HCT116 (cell line): ENCODE measurements around the gene ART1. TPM values are rescaled to one million over a fixed set of nuclear protein-coding genes. Genes with fewer than 3 reads are reported as not detected.

Experiments used
- ATAC-seq: fragments of 200-7000 bp; cut with Tn5 transposase; 2 replicates; pipeline ENCODE4 v1.9.1; 2020; ENCODE audit warnings: mild to moderate bottlenecking, moderate library complexity
- BruUV-seq: library from RNA; stranded (reverse); fragments of 400-500 nt; replicated peaks from 2 replicates; lab custom pipeline; 2021; lab: Mats Ljungman, UMichigan
- CTCF ChIA-PET: fragments of 300-600 bp; sonication (Branson Sonifier 250); formaldehyde crosslinking; loops from one replicate; lab custom pipeline; 2021; ENCODE audit warnings: antibody characterized with exemption; lab: Charles Lee
- POLR2A ChIA-PET: fragments of 300-600, 350-600 bp; sonication (Branson Sonifier 250); formaldehyde crosslinking; loops from one replicate; lab custom pipeline; 2021; ENCODE audit warnings: antibody characterized with exemption; lab: Charles Lee
- RAD21 ChIA-PET, 2 experiments: fragments of 300-600 bp; sonication (Branson Sonifier 250); formaldehyde crosslinking; loops; one replicate each; lab custom pipeline; 2023; ENCODE audit warnings: low total read pairs in 2 of 2; ENCODE audit not compliant: uncharacterized antibody in 2 of 2, unreplicated experiment in 2 of 2, low non-redundant PET in 1 of 2; lab: Charles Lee
- DNase-seq: peaks from one replicate; pipeline ENCODE4 v3.0.0-alpha.2; 2010; ENCODE audit warnings: low read depth, low spot score
- H2AFZ ChIP-seq: fragments of 200-600 bp; shearing (Covaris generic), sonication (generic); 2 replicates; pipeline ENCODE4 v1.6.1; 2017; ENCODE audit warnings: low read depth, mixed run types, mixed read lengths, antibody characterized with exemption, low read length; ENCODE audit not compliant: poor library complexity, severe bottlenecking
- H3K27ac ChIP-seq: 2 replicates; pipeline ENCODE4 v1.5.1; 2012; ENCODE audit warnings: low read depth, low read length
- H3K27me3 ChIP-seq: fragments of 200-600 bp; sonication (generic); 2 replicates; pipeline ENCODE4 v1.6.1; 2016; ENCODE audit warnings: mixed run types, low read length, mixed read lengths; ENCODE audit not compliant: insufficient read depth
- H3K36me3 ChIP-seq, 2 experiments: fragments of 200-500 bp in 1 of 2; fragments of 200-600 bp in 1 of 2; sonication (Bioruptor generic) in 1 of 2; sonication (generic) in 1 of 2; 2 replicates each; pipeline versions ENCODE4 v1.5.1 to v1.6.1; 2014 to 2016; ENCODE audit warnings: low read length in 2 of 2, inconsistent platforms in 1 of 2, mixed read lengths in 1 of 2, mixed run types in 1 of 2; ENCODE audit not compliant: insufficient read depth in 2 of 2, control insufficient read depth in 1 of 2
- H3K4me1 ChIP-seq, 2 experiments: fragments of 200-600 bp in 1 of 2; sonication (generic) in 1 of 2; 2 replicates each; pipeline versions ENCODE4 v1.5.1 to v1.6.1; 2012 to 2017; ENCODE audit warnings: low read length in 2 of 2, inconsistent platforms in 1 of 2, mild to moderate bottlenecking in 1 of 2, mixed read lengths in 1 of 2, mixed run types in 1 of 2, moderate library complexity in 1 of 2; ENCODE audit not compliant: insufficient read depth in 2 of 2, control insufficient read depth in 1 of 2
- H3K4me2 ChIP-seq: fragments of 200-600 bp; sonication (generic); 2 replicates; pipeline ENCODE4 v1.6.1; 2017; ENCODE audit warnings: mixed run types, low read length, mixed read lengths
- H3K4me3 ChIP-seq, 2 experiments: fragments of 200-600 bp in 1 of 2; sonication (generic) in 1 of 2; replicated peaks in 1 of 2; 2 replicates each; pipeline ENCODE4 v1.5.1; 2011 to 2016; ENCODE audit warnings: low read length in 2 of 2, control low read depth in 1 of 2, low read depth in 1 of 2, mild to moderate bottlenecking in 1 of 2, mixed read lengths in 1 of 2, mixed run types in 1 of 2
- H3K79me2 ChIP-seq: fragments of 200-600 bp; sonication (generic); 2 replicates; pipeline ENCODE4 v1.6.1; 2017; ENCODE audit warnings: mild to moderate bottlenecking, mixed run types, low read length, moderate library complexity, mixed read lengths; ENCODE audit not compliant: insufficient read depth
- H3K9ac ChIP-seq: fragments of 200-600 bp; sonication (generic); 2 replicates; pipeline ENCODE4 v1.6.1; 2016; ENCODE audit warnings: low read length, mixed read lengths
- H3K9me2 ChIP-seq: fragments of 200-600 bp; sonication (generic), shearing (Covaris generic); 2 replicates; pipeline ENCODE4 v1.6.1; 2017; ENCODE audit warnings: mixed run types, mild to moderate bottlenecking, moderate library complexity; ENCODE audit not compliant: insufficient read depth
- H3K9me3 ChIP-seq, 2 experiments: fragments of 200-500 bp in 1 of 2; fragments of 200-600 bp in 1 of 2; sonication (Bioruptor generic) in 1 of 2; sonication (generic) in 1 of 2; 2 replicates each; pipeline ENCODE4 v1.6.1; 2014 to 2017; ENCODE audit warnings: low read length in 2 of 2, mixed read lengths in 2 of 2, inconsistent platforms in 1 of 2, low read depth in 1 of 2, mild to moderate bottlenecking in 1 of 2, mixed run types in 1 of 2, moderate library complexity in 1 of 2; ENCODE audit not compliant: control insufficient read depth in 1 of 2, insufficient read depth in 1 of 2
- H4K20me1 ChIP-seq: fragments of 200-600 bp; sonication (generic), shearing (Covaris generic); 2 replicates; pipeline ENCODE4 v1.6.1; 2017; ENCODE audit warnings: mixed run types, mild to moderate bottlenecking, moderate library complexity; ENCODE audit not compliant: insufficient read depth
- CBX3 ChIP-seq: IDR thresholded peaks from 2 replicates; pipeline ENCODE4 v1.6.1; 2012; ENCODE audit warnings: low read depth
- EZH2phosphoT487 ChIP-seq: fragments of 200-600 bp; IDR thresholded peaks from 2 replicates; pipeline ENCODE4 v1.6.1; 2018; ENCODE audit warnings: antibody characterized with exemption, borderline replicate concordance
- RAD21 ChIP-seq: IDR thresholded peaks from 2 replicates; pipeline ENCODE4 v1.6.1; 2012; ENCODE audit warnings: low read depth, mild to moderate bottlenecking
- REST ChIP-seq: IDR thresholded peaks from 2 replicates; pipeline ENCODE4 v1.6.1; 2012; ENCODE audit warnings: low read depth
- SIN3A ChIP-seq: IDR thresholded peaks from 2 replicates; pipeline ENCODE4 v1.6.1; 2012; ENCODE audit warnings: low read depth
- SP1 ChIP-seq: IDR thresholded peaks from 2 replicates; pipeline ENCODE4 v1.6.1; 2012; ENCODE audit warnings: low read depth
- ZFX ChIP-seq: fragments of 450-650 bp; IDR thresholded peaks from 2 replicates; pipeline ENCODE4 v1.6.1; 2017
- intact Hi-C: fragments of 100-400 bp; cut with micrococcal nuclease; formaldehyde crosslinking; loops from 2 replicates; pipeline ENCODE4 v1.10.0; 2022
- total RNA-seq: library from RNA; stranded (reverse); gene quantifications from one replicate; pipeline ENCODE4 v1.2.1, GENCODE V29; 2021; ENCODE audit not compliant: unreplicated experiment
- TF ChIP-seq, protein P1 (sequence below): IDR thresholded peaks from 2 replicates; pipeline ENCODE4 v1.6.1; 2012
- TF ChIP-seq, protein P2 (sequence below), 3 experiments: fragments of 200-600 bp in 1 of 3; sonication (generic) in 1 of 3; IDR thresholded peaks in 2 of 3; conservative IDR thresholded peaks in 1 of 3; 2 replicates each; pipeline ENCODE4 v1.5.1; 2012 to 2017; ENCODE audit warnings: low read depth in 2 of 3, low read length in 2 of 3, antibody characterized with exemption in 1 of 3, borderline replicate concordance in 1 of 3, control low read depth in 1 of 3, mild to moderate bottlenecking in 1 of 3, mixed read lengths in 1 of 3, mixed run types in 1 of 3, moderate library complexity in 1 of 3; ENCODE audit not compliant: insufficient read depth in 1 of 3

Gene ART1
- total RNA-seq, 1 experiment from 2014 or later = not detected

- no TSS peak for BruUV-seq
- no peaks in the 10 kb centered on the region for H4K20me1 ChIP-seq
- intact Hi-C loops = no loop called here
- H3K4me2 ChIP-seq = no peak overlapping the region
- H3K4me3 ChIP-seq = no peak overlapping the region
- no peak for ATAC-seq
- H3K9me2 ChIP-seq = no peaks in the 10 kb centered on the region
- H3K27me3 ChIP-seq = no peaks in the 10 kb centered on the region
- H2AFZ ChIP-seq = no peak overlapping the region
- ChIA-PET POLR2A (no interaction called here), RAD21 (no interaction called here), CTCF (no interaction called here)
- H3K9me3 ChIP-seq = no peaks in the 10 kb centered on the region
- TF ChIP-seq CBX3 (no peak), EZH2phosphoT487 (no peak), REST (no peak), SP1 (no peak), RAD21 (no peak), ZFX (no peak), SIN3A (no peak)
- TF ChIP-seq, protein P1, sequence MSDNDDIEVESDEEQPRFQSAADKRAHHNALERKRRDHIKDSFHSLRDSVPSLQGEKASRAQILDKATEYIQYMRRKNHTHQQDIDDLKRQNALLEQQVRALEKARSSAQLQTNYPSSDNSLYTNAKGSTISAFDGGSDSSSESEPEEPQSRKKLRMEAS = no peak
- TF ChIP-seq, protein P2, sequence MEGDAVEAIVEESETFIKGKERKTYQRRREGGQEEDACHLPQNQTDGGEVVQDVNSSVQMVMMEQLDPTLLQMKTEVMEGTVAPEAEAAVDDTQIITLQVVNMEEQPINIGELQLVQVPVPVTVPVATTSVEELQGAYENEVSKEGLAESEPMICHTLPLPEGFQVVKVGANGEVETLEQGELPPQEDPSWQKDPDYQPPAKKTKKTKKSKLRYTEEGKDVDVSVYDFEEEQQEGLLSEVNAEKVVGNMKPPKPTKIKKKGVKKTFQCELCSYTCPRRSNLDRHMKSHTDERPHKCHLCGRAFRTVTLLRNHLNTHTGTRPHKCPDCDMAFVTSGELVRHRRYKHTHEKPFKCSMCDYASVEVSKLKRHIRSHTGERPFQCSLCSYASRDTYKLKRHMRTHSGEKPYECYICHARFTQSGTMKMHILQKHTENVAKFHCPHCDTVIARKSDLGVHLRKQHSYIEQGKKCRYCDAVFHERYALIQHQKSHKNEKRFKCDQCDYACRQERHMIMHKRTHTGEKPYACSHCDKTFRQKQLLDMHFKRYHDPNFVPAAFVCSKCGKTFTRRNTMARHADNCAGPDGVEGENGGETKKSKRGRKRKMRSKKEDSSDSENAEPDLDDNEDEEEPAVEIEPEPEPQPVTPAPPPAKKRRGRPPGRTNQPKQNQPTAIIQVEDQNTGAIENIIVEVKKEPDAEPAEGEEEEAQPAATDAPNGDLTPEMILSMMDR (IDR thresholded peaks at IDR 0.05 in 2 of 3, conservative IDR thresholded peaks at IDR 0.05 in 1 of 3; ENCODE audit: borderline replicate concordance in 1 of 3, insufficient read depth in 1 of 3, low read depth in 2 of 3, low read length in 2 of 3) = no peak
- H3K36me3 ChIP-seq = peaks cover 50 to 62% of the 10 kb centered on the region in 2 experiments
- H3K27ac ChIP-seq = no peak overlapping the region
- H3K79me2 ChIP-seq = peaks cover 61% of the 10 kb centered on the region
- no peak for DNase-seq
- no peaks in the 10 kb centered on the region for H3K4me1 ChIP-seq
- H3K9ac ChIP-seq = no peak overlapping the region
Measured at GRCh38 chr11:3709977-3710376, 65.0 kb downstream of the ART1 start.
